GM13976 (cell line): ENCODE results near the gene TEKTIP1.

Source experiments
- DNase-seq: peaks from one replicate; pipeline ENCODE4 v3.0.0; 2012; ENCODE audit warnings: low spot score
- CTCF ChIP-seq: IDR thresholded peaks from 2 replicates; pipeline ENCODE4 v1.5.1; 2012; ENCODE audit warnings: borderline replicate concordance, mild to moderate bottlenecking; ENCODE audit not compliant: insufficient read depth; ENCODE audit errors: extremely low read depth, missing control alignments, control extremely low read depth
- in situ Hi-C: fragments of 300-500 bp; cut with MboI; formaldehyde crosslinking; loops from one replicate; pipeline ENCODE4 v1.12.0; 2022; ENCODE audit warnings: low sequenced_read_pairs, mixed read lengths, inconsistent platforms; ENCODE audit not compliant: unreplicated experiment

Gene TEKTIP1

GRCh38 chr19:3518659-3519058 is 20.3 kb upstream of the TEKTIP1 start:
- no peak for DNase-seq
- in situ Hi-C loops: no loop called here
- no peak for TF ChIP-seq CTCF

GRCh38 chr19:3519126-3519525 is 19.8 kb upstream of the TEKTIP1 start:
- DNase-seq: no peak
- TF ChIP-seq CTCF: no peak
- in situ Hi-C loops: no loop called here

GRCh38 chr19:3520166-3521103 is 18.5 kb upstream of the TEKTIP1 start:
- DNase-seq: no peak
- in situ Hi-C loops: no loop called here

GRCh38 chr19:3521104-3521445 is 17.9 kb upstream of the TEKTIP1 start:
- DNase-seq: no peak
- in situ Hi-C loops: no loop called here
- TF ChIP-seq CTCF: no peak

More at GRCh38 chr19:3520166-3521103, 18.5 kb upstream of the TEKTIP1 start:
- TF ChIP-seq CTCF: no peak

GRCh38 chr19:3522421-3523360 is 16.3 kb upstream of the TEKTIP1 start:
- in situ Hi-C loops: no loop called here
- DNase-seq: no peak
- no peak for TF ChIP-seq CTCF

GRCh38 chr19:3523361-3524077 is 15.5 kb upstream of the TEKTIP1 start:
- no peak for TF ChIP-seq CTCF
- DNase-seq: no peak
- in situ Hi-C loops: no loop called here
